Karpas-422 (cell line): ENCODE results near the gene NR6A1. TPM values are rescaled to one million over a fixed set of nuclear protein-coding genes. Genes with fewer than 3 reads are reported as not detected.

Experiments used
- DNase-seq: peaks from one replicate; pipeline ENCODE4 v3.0.0-alpha.2; 2015
- H2AFZ ChIP-seq: fragments of 200-600 bp; sonication (generic); 2 replicates; pipeline ENCODE4 v1.6.1; 2014; ENCODE audit warnings: antibody characterized with exemption, low read length, mixed read lengths
- H3K27ac ChIP-seq: fragments of 200-600 bp; sonication (generic); 2 replicates; pipeline ENCODE4 v1.5.1; 2014; ENCODE audit warnings: mild to moderate bottlenecking, low read length, moderate library complexity
- H3K27me3 ChIP-seq: fragments of 200-600 bp; sonication (generic); 2 replicates; pipeline ENCODE4 v1.6.1; 2014; ENCODE audit warnings: low read length, mixed read lengths
- H3K36me3 ChIP-seq: fragments of 200-600 bp; sonication (generic); 2 replicates; pipeline ENCODE4 v1.6.1; 2014; ENCODE audit warnings: low read length, mixed read lengths; ENCODE audit not compliant: insufficient read depth
- H3K4me1 ChIP-seq: fragments of 200-600 bp; sonication (generic); 2 replicates; pipeline ENCODE4 v1.6.1; 2014; ENCODE audit warnings: mild to moderate bottlenecking, low read length, mixed read lengths
- H3K4me2 ChIP-seq: fragments of 200-600 bp; sonication (generic); 2 replicates; pipeline ENCODE4 v1.6.1; 2014; ENCODE audit warnings: low read length, low read depth, mild to moderate bottlenecking; ENCODE audit not compliant: poor library complexity, severe bottlenecking
- H3K4me3 ChIP-seq: fragments of 200-600 bp; sonication (generic); 2 replicates; pipeline ENCODE4 v1.5.1; 2014; ENCODE audit warnings: mild to moderate bottlenecking, antibody characterized with exemption, low read length, mixed read lengths
- H3K79me2 ChIP-seq: fragments of 200-600 bp; sonication (generic); 2 replicates; pipeline ENCODE4 v1.6.1; 2014; ENCODE audit warnings: mild to moderate bottlenecking, low read length, mixed read lengths
- H3K9ac ChIP-seq: fragments of 200-600 bp; sonication (generic); 2 replicates; pipeline ENCODE4 v1.6.0; 2014; ENCODE audit warnings: low read length
- H3K9me2 ChIP-seq: fragments of 200-600 bp; sonication (generic), shearing (Covaris generic); replicated peaks from 2 replicates; pipeline ENCODE4 v1.6.0; 2014; ENCODE audit warnings: mild to moderate bottlenecking, low read length, moderate library complexity; ENCODE audit not compliant: insufficient read depth
- H3K9me3 ChIP-seq: fragments of 300-700, 200-600 bp; sonication (generic); 2 replicates; pipeline ENCODE4 v1.6.1; 2014; ENCODE audit warnings: low read length, mixed read lengths
- H4K20me1 ChIP-seq: fragments of 200-600 bp; sonication (generic); 2 replicates; pipeline ENCODE4 v1.6.1; 2014; ENCODE audit warnings: mild to moderate bottlenecking, antibody characterized with exemption, low read length, low read depth; ENCODE audit not compliant: insufficient read depth
- total RNA-seq: library from RNA; depleted of rRNA; stranded (reverse); fragments of >200 nt; shearing (Covaris generic); gene quantifications from 2 replicates; pipeline ENCODE4 v1.2.3, GENCODE V29; 2014; ENCODE audit warnings: low replicate concordance

NR6A1 gene
- total RNA-seq, 1 experiment from 2014 or later = 3.1 TPM

GRCh38 chr9:124507880-124508423, 263.2 kb downstream of the NR6A1 start:
- H3K9ac ChIP-seq = no peak overlapping the region
- H3K36me3 ChIP-seq = no peaks in the 10 kb centered on the region
- H3K4me2 ChIP-seq = no peak overlapping the region
- no peaks in the 10 kb centered on the region for H3K27me3 ChIP-seq
- no peaks in the 10 kb centered on the region for H3K4me1 ChIP-seq
- H3K9me2 ChIP-seq = no peaks in the 10 kb centered on the region
- no peaks in the 10 kb centered on the region for H3K9me3 ChIP-seq
- DNase-seq = no peak
- no peaks in the 10 kb centered on the region for H4K20me1 ChIP-seq
- no peak overlapping the region for H3K27ac ChIP-seq
- no peak overlapping the region for H3K4me3 ChIP-seq
- H3K79me2 ChIP-seq = no peaks in the 10 kb centered on the region
- H2AFZ ChIP-seq = no peak overlapping the region

DNA sequence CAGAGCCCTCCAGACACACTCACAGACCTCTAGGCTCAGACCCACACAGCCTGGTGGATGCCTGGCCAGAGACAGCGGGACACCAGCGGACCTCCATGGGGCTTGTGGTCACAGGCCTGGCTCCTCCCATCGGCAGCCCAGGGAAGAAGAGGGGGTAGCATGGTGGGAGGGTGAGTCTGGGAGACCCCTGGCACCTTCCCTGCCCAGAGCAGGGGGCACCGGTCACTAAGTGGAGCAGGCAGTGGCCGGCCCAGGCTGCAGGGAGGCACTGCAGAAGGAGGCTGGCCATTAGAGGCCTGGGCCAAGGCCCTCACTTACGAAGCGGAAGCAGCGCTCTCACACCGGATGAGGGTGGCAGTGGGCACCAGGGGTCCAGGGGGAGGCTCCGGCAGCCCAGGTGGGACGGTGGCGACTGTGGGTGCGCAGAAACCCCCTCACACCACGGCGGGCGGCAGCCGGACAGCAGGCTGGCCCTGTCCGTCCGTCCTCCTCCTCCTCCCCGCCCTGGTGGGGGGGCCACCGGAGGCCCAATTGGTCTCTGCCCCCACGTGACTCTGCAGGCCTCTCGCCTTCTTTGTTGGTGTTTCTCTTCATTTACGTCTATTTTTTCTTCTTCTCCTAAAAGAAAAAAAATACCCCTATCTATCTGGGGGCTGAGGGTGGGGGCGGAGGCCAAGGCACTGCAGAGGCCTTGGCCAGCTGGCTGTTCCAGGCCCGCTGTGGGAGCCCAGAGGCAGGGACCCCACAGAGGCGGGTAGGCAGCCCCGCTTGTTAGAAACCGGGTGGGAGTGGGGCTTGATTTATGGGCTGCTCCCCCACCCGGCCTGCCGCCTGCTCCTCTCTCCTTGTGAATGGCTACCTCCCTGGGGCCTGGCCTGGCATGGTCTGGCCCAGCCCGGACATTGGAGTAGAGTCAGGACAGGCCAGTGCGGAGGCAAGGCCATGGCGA, 263.9 kb downstream of the NR6A1 start, which contains the start of gene NR5A1:
Gene NR5A1 (minus strand): TSS at position 469 of the 949 bp plus-strand sequence. CDS start 4,004 bp downstream, outside the sequence.
- Histone ChIP-seq H3K4me2 (no peak within 1 kb of the TSS), H3K9ac (no peak within 1 kb of the TSS), H2AFZ (no peak within 1 kb of the TSS), H3K27ac (no peak within 1 kb of the TSS), H3K79me2 (no peaks in the 10 kb centered on the region), H3K9me2 (no peaks in the 10 kb centered on the region), H3K27me3 (no peaks in the 10 kb centered on the region), H4K20me1 (no peaks in the 10 kb centered on the region), H3K36me3 (no peaks in the 10 kb centered on the region), H3K9me3 (no peaks in the 10 kb centered on the region), H3K4me1 (no peaks in the 10 kb centered on the region), H3K4me3 (no peak within 1 kb of the TSS)
- no peak for DNase-seq

GRCh38 chr9:124506433-124506832, 264.7 kb downstream of the NR6A1 start:
- no peaks in the 10 kb centered on the region for H4K20me1 ChIP-seq
- no peak overlapping the region for H2AFZ ChIP-seq
- no peak for DNase-seq
- H3K27me3 ChIP-seq = no peaks in the 10 kb centered on the region
- no peak overlapping the region for H3K9ac ChIP-seq
- no peak overlapping the region for H3K27ac ChIP-seq
- H3K9me3 ChIP-seq = no peaks in the 10 kb centered on the region
- H3K4me3 ChIP-seq = no peak overlapping the region
- H3K4me1 ChIP-seq = no peaks in the 10 kb centered on the region
- H3K79me2 ChIP-seq = no peaks in the 10 kb centered on the region
- H3K4me2 ChIP-seq = no peak overlapping the region
- H3K9me2 ChIP-seq = no peaks in the 10 kb centered on the region
- no peaks in the 10 kb centered on the region for H3K36me3 ChIP-seq

GRCh38 chr9:124505901-124506346, 265.2 kb downstream of the NR6A1 start:
- Histone ChIP-seq H3K27ac (no peak overlapping the region), H3K79me2 (no peaks in the 10 kb centered on the region), H3K4me3 (no peak overlapping the region), H3K4me1 (no peaks in the 10 kb centered on the region), H2AFZ (no peak overlapping the region), H3K9me3 (no peaks in the 10 kb centered on the region), H3K9ac (no peak overlapping the region), H4K20me1 (no peaks in the 10 kb centered on the region), H3K4me2 (no peak overlapping the region), H3K9me2 (no peaks in the 10 kb centered on the region), H3K36me3 (no peaks in the 10 kb centered on the region), H3K27me3 (no peaks in the 10 kb centered on the region)
- no peak for DNase-seq

GRCh38 chr9:124505006-124505900, 265.9 kb downstream of the NR6A1 start:
- no peaks in the 10 kb centered on the region for H3K79me2 ChIP-seq
- no peaks in the 10 kb centered on the region for H4K20me1 ChIP-seq
- no peak overlapping the region for H3K9ac ChIP-seq
- no peak overlapping the region for H3K27ac ChIP-seq
- H3K4me1 ChIP-seq = no peaks in the 10 kb centered on the region
- no peak overlapping the region for H3K4me3 ChIP-seq
- no peaks in the 10 kb centered on the region for H3K27me3 ChIP-seq
- no peak overlapping the region for H2AFZ ChIP-seq
- H3K9me2 ChIP-seq = no peaks in the 10 kb centered on the region
- no peak for DNase-seq
- no peaks in the 10 kb centered on the region for H3K9me3 ChIP-seq
- no peak overlapping the region for H3K4me2 ChIP-seq
- no peaks in the 10 kb centered on the region for H3K36me3 ChIP-seq

- Histone ChIP-seq H3K4me3 (no peak overlapping the region), H3K9ac (no peak overlapping the region), H3K4me1 (no peaks in the 10 kb centered on the region), H4K20me1 (no peaks in the 10 kb centered on the region), H3K27ac (no peak overlapping the region), H3K9me2 (no peaks in the 10 kb centered on the region), H3K27me3 (no peaks in the 10 kb centered on the region), H3K79me2 (no peaks in the 10 kb centered on the region), H3K9me3 (no peaks in the 10 kb centered on the region), H3K36me3 (no peaks in the 10 kb centered on the region), H2AFZ (no peak overlapping the region), H3K4me2 (no peak overlapping the region)
- DNase-seq = no peak
These were observed 266.5 kb downstream of the NR6A1 start for GRCh38 chr9:124504530-124505005.

GRCh38 chr9:124503713-124504529, 267.2 kb downstream of the NR6A1 start:
- no peak for DNase-seq
- Histone ChIP-seq H3K4me3 (no peak overlapping the region), H3K9me2 (no peaks in the 10 kb centered on the region), H3K4me2 (no peak overlapping the region), H3K36me3 (no peaks in the 10 kb centered on the region), H2AFZ (no peak overlapping the region), H3K79me2 (no peaks in the 10 kb centered on the region), H3K27ac (no peak overlapping the region), H4K20me1 (no peaks in the 10 kb centered on the region), H3K27me3 (no peaks in the 10 kb centered on the region), H3K9me3 (no peaks in the 10 kb centered on the region), H3K4me1 (no peaks in the 10 kb centered on the region), H3K9ac (no peak overlapping the region)
